ENCODE data around the gene ERF. TPM values are rescaled to one million over a fixed set of nuclear protein-coding genes. Genes with fewer than 3 reads are reported as not detected.
"Not testable (repeated sequence)": the region's sequence is repeated elsewhere in the genome, so short reads cannot be mapped to it uniquely, and the experiment has no call there.

Gene ERF
- total RNA-seq, 2 experiments from 2014 or later: 56.5 to 57.9 TPM

- Mint-ChIP-seq H3K9me3 (no peaks in the 10 kb centered on the region), H3K4me1 (peaks cover 40% of the 10 kb centered on the region), H3K4me3 (no peak overlapping the region), H3K27ac (peak overlapping the region; percentile 99), H3K36me3 (ENCODE audit: low read depth) (peaks cover 27% of the 10 kb centered on the region), H3K27me3 (no peaks in the 10 kb centered on the region)
- CTCF ChIA-PET: interaction anchor here (0.8 to 3.8 kb wide), 5 partner anchors 9 to 87 kb away, joined by 4 to 31 read pairs (median 8); partner anchors contain the start of gene GSK3A
- POLR2A ChIA-PET: interaction anchor here (0.7 to 1.9 kb wide), 2 partner anchors 9 to 24 kb away, joined by 3 to 6 read pairs; no protein-coding TSS in a partner anchor
- DNase-seq: peak; percentile 77
Measured at GRCh38 chr19:42270346-42271044, 15.6 kb upstream of the ERF start.

GRCh38 chr19:42269478-42270345 lies 14.8 kb upstream of the ERF start:
- Mint-ChIP-seq H3K27me3 (no peaks in the 10 kb centered on the region), H3K4me3 (no peak overlapping the region)

GRCh38 chr19:42268704-42269477 lies 14.0 kb upstream of the ERF start, which contains the start of gene CIC:
Gene CIC, plus strand, starts transcription at chr19:42269252. Its CDS starts 2,532 bp downstream, at chr19:42271784.
- Mint-ChIP-seq H3K9me3 (no peaks in the 10 kb centered on the region), H3K4me3 (no peak within 1 kb of the TSS), H3K36me3 (ENCODE audit: low read depth) (peaks cover 16% of the 10 kb centered on the region), H3K27me3 (no peaks in the 10 kb centered on the region), H3K27ac (peak within 1 kb of the TSS; percentile 99), H3K4me1 (peaks cover 30% of the 10 kb centered on the region)
- ChIA-PET POLR2A (no interaction called here), CTCF (interaction anchor here (0.6 to 3.8 kb wide), 4 partner anchors 11 to 49 kb away, joined by 3 to 31 read pairs (median 8); partner anchors contain the start of gene GSK3A)
- DNase-seq: peak; percentile 100

More at GRCh38 chr19:42269478-42270345, 14.8 kb upstream of the ERF start:
- Mint-ChIP-seq H3K9me3 (no peaks in the 10 kb centered on the region), H3K36me3 (ENCODE audit: low read depth) (peaks cover 20% of the 10 kb centered on the region), H3K27ac (peak overlapping the region; percentile 99), H3K4me1 (peaks cover 33% of the 10 kb centered on the region)
- POLR2A ChIA-PET: interaction anchor here (0.7 to 1.9 kb wide), 2 partner anchors 10 to 23 kb away, joined by 3 to 6 read pairs; no protein-coding TSS in a partner anchor
- DNase-seq: no peak
- CTCF ChIA-PET: interaction anchor here (0.6 to 3.8 kb wide), 6 partner anchors 10 to 86 kb away, joined by 3 to 31 read pairs (median 7); partner anchors contain the start of gene GSK3A

- ChIA-PET POLR2A (no interaction called here), CTCF (interaction anchor here (1.9 kb wide), 1 partner anchor 11 kb away, joined by 9 read pairs; no protein-coding TSS in a partner anchor)
- Mint-ChIP-seq H3K4me1 (peaks cover 30% of the 10 kb centered on the region), H3K27ac (no peak overlapping the region), H3K36me3 (ENCODE audit: low read depth) (peaks cover 10% of the 10 kb centered on the region), H3K9me3 (no peaks in the 10 kb centered on the region), H3K4me3 (no peak overlapping the region), H3K27me3 (no peaks in the 10 kb centered on the region)
- DNase-seq: peak; percentile 100
Measured at GRCh38 chr19:42268142-42268703, 13.3 kb upstream of the ERF start.

- no peak for DNase-seq
- Mint-ChIP-seq H3K27ac (no peak overlapping the region), H3K4me1 (peaks cover 30% of the 10 kb centered on the region), H3K27me3 (no peaks in the 10 kb centered on the region), H3K36me3 (ENCODE audit: low read depth) (peaks cover 8% of the 10 kb centered on the region), H3K9me3 (no peaks in the 10 kb centered on the region), H3K4me3 (no peak overlapping the region)
- ChIA-PET POLR2A (no interaction called here), CTCF (interaction anchor here (0.9 to 1.9 kb wide), 3 partner anchors 9 to 159 kb away, joined by 3 to 9 read pairs (median 3); no protein-coding TSS in a partner anchor)
Measured at GRCh38 chr19:42267644-42268141, 12.8 kb upstream of the ERF start.

- DNase-seq; H3K27me3 Mint-ChIP-seq; H3K9me3 Mint-ChIP-seq; H3K4me3 Mint-ChIP-seq; H3K27ac Mint-ChIP-seq; H3K36me3 Mint-ChIP-seq (ENCODE audit: low read depth); POLR2A ChIA-PET: not testable (repeated sequence)
- peaks cover 30% of the 10 kb centered on the region for H3K4me1 Mint-ChIP-seq
- CTCF ChIA-PET: interaction anchor here (0.8 to 1.9 kb wide), 4 partner anchors 9 to 158 kb away, joined by 3 to 9 read pairs (median 3); no protein-coding TSS in a partner anchor
Measured at GRCh38 chr19:42266928-42267603, 12.1 kb upstream of the ERF start.

- H3K9me3 Mint-ChIP-seq; H3K36me3 Mint-ChIP-seq (ENCODE audit: low read depth); DNase-seq; H3K27me3 Mint-ChIP-seq; H3K27ac Mint-ChIP-seq; H3K4me3 Mint-ChIP-seq; POLR2A ChIA-PET: not testable (repeated sequence)
- peaks cover 24% of the 10 kb centered on the region for H3K4me1 Mint-ChIP-seq
- CTCF ChIA-PET: interaction anchor here (0.7 to 1.9 kb wide), 3 partner anchors 9 to 125 kb away, joined by 3 to 9 read pairs (median 4); no protein-coding TSS in a partner anchor
Measured at GRCh38 chr19:42266105-42266504, 11.2 kb upstream of the ERF start.

GRCh38 chr19:42261763-42262162 lies 6.8 kb upstream of the ERF start:
- ChIA-PET CTCF (interaction anchor here (1.5 to 1.7 kb wide), 2 partner anchors 13 to 16 kb away, joined by 4 read pairs; no protein-coding TSS in a partner anchor), POLR2A (no interaction called here)
- peaks cover 1% of the 10 kb centered on the region for H3K4me1 Mint-ChIP-seq
- H3K27me3 Mint-ChIP-seq: peaks cover 4% of the 10 kb centered on the region
- H3K27ac Mint-ChIP-seq: no peak overlapping the region
- no peaks in the 10 kb centered on the region for H3K36me3 Mint-ChIP-seq (ENCODE audit: low read depth)
- no peak for DNase-seq
- H3K4me3 Mint-ChIP-seq: no peak overlapping the region
- no peaks in the 10 kb centered on the region for H3K9me3 Mint-ChIP-seq

GRCh38 chr19:42257842-42258241 lies 2.9 kb upstream of the ERF start:
- POLR2A ChIA-PET, H3K27ac Mint-ChIP-seq: not testable (repeated sequence)
- CTCF ChIA-PET: interaction anchor here (0.9 kb wide), 2 partner anchors 9 to 143 kb away, joined by 3 read pairs; no protein-coding TSS in a partner anchor

GRCh38 chr19:42255766-42256745 lies 1.1 kb upstream of the ERF start:
- ChIA-PET POLR2A (no interaction called here), CTCF (interaction anchor here (1.5 to 1.8 kb wide), 2 partner anchors 11 to 24 kb away, joined by 3 to 5 read pairs; no protein-coding TSS in a partner anchor)

More at GRCh38 chr19:42257842-42258241, 2.9 kb upstream of the ERF start:
- Mint-ChIP-seq H3K27me3 (peaks cover 13% of the 10 kb centered on the region), H3K4me1 (peaks cover 12% of the 10 kb centered on the region)
- H3K36me3 Mint-ChIP-seq (ENCODE audit: low read depth); DNase-seq; H3K9me3 Mint-ChIP-seq; H3K4me3 Mint-ChIP-seq: not testable (repeated sequence)

More at GRCh38 chr19:42255766-42256745, 1.1 kb upstream of the ERF start:
- Mint-ChIP-seq H3K36me3 (ENCODE audit: low read depth) (no peaks in the 10 kb centered on the region), H3K9me3 (no peaks in the 10 kb centered on the region), H3K27ac (peak overlapping the region; percentile 78), H3K27me3 (peaks cover 12% of the 10 kb centered on the region), H3K4me1 (peaks cover 27% of the 10 kb centered on the region), H3K4me3 (peak overlapping the region; percentile 76)
- no peak for DNase-seq
